Measurements from ENCODE around the gene ARPP21.

DNA sequence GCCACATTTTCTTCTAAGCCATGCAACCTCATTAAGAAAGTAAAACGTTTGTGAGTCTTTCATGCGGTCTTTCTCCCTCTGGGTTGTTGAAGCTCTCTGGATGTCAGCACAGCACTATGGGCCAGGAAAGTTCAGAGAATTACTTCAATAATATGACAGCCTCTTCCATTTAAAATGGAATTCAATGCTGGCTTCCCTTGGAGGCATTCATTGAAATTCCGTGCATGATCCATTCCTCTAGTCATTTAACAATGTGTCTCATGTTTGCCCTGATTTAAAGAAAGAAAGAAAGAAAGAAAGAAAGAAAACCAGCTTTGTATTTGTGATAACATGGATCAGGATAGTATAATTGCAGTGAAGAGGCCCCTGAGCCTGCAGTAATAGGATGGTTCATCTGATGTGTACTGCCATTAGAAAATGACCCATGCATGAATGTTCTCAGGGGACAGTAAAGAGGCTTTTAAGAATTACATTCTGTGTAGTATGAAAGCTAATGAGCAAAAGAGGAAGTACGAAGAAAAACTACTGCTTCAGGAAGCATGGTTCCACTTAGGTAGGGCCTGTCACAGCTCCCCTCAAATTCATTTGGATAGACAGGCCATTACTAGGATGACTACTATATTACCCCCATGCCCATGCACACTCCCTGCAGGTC, 146.0 kb downstream of the ARPP21 start:
- TF ChIP-seq, protein P1, sequence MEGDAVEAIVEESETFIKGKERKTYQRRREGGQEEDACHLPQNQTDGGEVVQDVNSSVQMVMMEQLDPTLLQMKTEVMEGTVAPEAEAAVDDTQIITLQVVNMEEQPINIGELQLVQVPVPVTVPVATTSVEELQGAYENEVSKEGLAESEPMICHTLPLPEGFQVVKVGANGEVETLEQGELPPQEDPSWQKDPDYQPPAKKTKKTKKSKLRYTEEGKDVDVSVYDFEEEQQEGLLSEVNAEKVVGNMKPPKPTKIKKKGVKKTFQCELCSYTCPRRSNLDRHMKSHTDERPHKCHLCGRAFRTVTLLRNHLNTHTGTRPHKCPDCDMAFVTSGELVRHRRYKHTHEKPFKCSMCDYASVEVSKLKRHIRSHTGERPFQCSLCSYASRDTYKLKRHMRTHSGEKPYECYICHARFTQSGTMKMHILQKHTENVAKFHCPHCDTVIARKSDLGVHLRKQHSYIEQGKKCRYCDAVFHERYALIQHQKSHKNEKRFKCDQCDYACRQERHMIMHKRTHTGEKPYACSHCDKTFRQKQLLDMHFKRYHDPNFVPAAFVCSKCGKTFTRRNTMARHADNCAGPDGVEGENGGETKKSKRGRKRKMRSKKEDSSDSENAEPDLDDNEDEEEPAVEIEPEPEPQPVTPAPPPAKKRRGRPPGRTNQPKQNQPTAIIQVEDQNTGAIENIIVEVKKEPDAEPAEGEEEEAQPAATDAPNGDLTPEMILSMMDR (conservative IDR thresholded peaks at IDR 0.05; ENCODE audit: low read length) = no peak
- no peak for TF ChIP-seq EZH2phosphoT487 (IDR thresholded peaks at IDR 0.05; ENCODE audit: borderline replicate concordance)

Measured in Loucy (cell line).